NCI-H2107 treated with DMSO at 0.1 percent for 48 hours (cell line): ENCODE measurements around the gene RSPO4.
"Not testable (repeated sequence)": the region's sequence is repeated elsewhere in the genome, so short reads cannot be mapped to it uniquely, and the experiment has no call there.

Source experiments
- DNase-seq: peaks from one replicate; lab custom pipeline; 2025; ENCODE audit not compliant: unreplicated experiment; lab: John Stamatoyannopoulos, UW

RSPO4 gene

GRCh38 chr20:1001911-1002681 is at the start of gene RSPO4:
Gene RSPO4 (minus strand): TSS chr20:1002311. CDS start chr20:1002164, 147 bp downstream.
- no peak for DNase-seq

DNA sequence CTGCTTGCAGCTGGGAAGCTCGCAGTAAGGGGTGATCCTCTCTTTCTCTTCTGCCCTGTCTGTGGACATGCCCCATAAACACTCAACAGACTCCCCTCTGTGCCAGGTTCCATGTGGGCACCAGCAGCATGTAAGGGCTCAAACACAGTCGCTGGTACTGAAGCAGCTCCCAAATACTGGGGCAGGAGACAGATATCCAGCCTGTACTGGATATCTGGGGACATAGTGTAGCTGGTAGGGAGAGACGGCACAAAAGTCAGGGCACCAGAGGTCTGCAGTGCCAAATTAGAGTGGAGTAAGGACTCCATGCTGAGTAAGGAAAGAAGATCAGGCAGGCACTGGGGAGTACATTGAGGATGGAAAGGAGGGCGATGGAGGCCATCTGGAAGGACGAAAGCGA is 48.3 kb upstream of the RSPO4 start:
- DNase-seq, result no peak

DNA sequence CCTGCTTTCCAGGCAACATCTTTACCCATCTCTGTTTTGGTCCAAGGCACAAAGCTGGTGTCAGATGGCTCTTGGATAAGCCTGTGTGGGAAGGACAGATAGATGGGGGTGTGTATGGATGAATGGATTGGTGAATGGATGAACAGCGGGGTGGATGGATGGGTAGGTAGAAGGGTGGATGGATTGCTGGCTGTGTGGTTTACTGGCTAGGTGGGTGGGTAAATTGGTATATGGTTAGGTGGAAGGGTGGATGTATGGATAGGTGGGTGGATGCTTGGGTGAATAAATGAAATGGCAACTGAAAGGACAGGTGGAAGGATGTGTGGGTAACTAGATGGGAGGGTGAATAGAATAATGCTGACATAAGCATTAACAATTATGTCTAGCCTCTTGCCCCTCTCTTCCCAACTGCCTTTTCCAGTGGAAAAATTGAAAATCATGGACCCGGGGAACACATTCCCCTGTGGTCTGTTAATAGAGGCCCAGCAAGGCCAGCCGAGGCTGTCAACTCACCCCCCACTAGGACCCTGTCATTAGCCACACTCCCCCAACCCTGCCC is 43.8 kb upstream of the RSPO4 start:
- no peak for DNase-seq

DNA sequence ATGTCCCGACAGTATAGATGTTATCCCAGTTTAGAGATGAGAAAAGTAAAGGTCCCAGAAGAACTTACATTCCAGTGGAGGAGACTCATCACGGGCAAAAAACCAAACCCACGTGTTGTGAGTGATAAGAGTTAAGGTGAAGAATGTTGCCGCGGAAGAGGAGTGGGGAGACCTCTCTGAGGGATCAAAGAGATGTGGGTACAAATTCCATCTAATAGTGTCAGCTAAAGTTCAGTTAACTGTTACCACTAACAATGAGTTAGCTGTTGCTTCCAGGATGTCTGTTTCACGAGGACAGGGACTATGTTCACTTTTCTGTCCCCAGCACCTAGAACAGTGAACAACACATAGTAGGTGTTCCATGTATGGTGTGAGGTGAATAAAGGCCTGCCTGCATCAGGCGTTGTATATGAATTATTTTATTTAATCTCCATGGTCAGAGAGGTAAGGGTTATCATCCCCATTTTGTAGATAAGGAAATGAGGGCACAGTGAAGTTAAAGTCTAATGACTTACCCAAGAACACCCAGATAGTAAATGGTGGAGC is 39.8 kb upstream of the RSPO4 start:
- DNase-seq, result no peak

DNA sequence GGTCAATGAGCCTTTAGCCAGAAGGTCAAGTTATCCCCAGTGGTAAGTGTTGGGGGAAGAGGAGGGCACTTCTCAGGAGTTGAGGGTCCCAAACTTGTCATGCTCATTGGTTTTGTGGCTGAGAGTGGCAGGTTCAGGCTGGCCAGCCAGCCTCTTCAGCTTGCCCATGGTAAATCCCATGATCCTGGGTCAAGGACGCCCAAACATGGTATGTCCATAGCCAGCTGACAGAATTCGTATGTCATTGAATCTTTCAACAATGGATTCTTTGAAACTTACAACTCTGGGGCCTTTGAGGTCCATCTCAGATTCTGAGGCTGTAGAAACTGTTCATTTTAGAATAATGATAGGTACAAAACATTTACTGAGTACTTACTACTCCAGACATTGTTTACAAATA is 36.1 kb upstream of the RSPO4 start:
- DNase-seq, result no peak

DNA sequence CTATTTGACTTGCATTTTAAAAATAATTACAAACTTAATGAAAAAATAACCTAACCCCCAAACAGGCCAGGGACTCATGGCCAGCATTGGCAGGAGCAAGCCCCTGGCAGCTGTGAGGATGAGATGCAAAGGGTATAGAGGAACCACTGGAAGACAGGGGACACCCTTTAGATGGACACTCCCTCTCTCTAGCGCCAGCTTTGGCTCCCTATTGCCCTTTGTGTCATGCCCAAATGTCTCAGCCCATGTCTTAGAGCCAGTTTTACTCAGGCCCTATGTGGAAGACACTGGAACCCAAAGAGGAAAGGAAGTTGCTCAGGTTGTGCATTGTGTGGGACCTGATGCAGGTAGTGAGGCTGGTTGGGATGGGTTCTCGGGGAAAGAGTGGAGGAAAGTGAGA is 34.9 kb upstream of the RSPO4 start:
- DNase-seq, result no peak

DNA sequence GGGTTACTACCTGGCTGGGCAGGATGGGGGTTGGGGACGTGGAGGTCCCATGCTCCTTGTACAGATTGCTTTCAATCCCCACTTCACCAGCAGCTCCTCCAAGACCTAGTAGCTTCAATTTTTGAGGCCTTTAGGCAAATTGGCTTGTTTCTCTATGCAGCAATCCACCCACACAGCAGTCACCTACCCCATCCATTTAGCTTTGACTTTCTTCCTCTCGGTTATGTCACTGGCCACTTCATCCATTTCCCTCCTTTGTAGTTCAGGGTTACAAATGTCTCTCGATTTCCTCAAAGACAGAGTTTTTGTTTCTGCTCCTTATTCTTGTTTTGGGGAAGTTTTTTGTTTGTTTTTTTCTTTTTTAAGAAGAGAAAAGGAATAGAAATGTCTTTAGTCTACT is 33.4 kb upstream of the RSPO4 start:
- DNase-seq, result no peak

- no peak for DNase-seq
These were observed 32.3 kb upstream of the RSPO4 start for GRCh38 chr20:1034415-1034789.

GRCh38 chr20:1033751-1034414 is 31.8 kb upstream of the RSPO4 start:
- DNase-seq, result no peak

DNA sequence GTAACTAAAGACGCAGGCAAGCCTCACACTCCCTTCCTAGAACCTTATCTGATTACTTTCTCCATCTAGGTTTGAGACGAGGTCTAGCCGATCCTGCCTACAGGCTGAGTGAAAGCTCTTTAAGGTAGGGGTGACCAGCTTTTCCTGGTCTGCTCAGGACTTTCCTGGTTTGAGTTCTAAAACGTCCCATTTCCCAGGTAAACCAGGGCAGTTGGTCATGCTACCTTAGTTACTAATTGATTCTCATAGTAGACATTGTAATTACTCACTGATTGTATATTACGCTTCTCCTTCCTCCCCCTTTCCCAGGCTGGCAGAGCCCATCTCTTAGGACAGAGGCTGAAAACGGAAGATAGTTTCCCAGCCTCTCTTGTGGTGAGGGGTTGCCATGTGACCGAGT is 27.9 kb upstream of the RSPO4 start:
- DNase-seq, result no peak

- not testable (repeated sequence) for DNase-seq
These were observed 24.1 kb upstream of the RSPO4 start for GRCh38 chr20:1026214-1026613.

GRCh38 chr20:1022871-1023270 is 20.8 kb upstream of the RSPO4 start:
- DNase-seq, result no peak

- DNase-seq, result no peak
These were observed 18.5 kb upstream of the RSPO4 start for GRCh38 chr20:1020614-1021013.

DNA sequence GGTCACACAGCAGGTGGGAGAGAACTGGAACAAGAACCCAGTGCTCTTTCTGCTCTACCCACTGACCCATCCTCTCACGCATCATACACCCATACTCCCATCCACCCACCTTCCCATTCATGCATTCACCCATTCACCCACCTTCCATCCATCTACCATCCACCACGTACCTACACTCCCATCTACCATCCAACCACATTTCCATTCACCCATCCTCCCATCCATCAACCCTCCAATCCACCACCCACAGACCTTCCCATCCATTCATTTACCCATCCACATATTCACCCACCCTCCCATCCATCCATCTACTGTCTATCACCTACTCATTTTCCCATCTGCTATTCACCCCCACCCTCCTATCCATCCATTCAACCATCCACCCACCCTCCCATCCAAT is 17.2 kb upstream of the RSPO4 start:
- DNase-seq, result no peak

DNA sequence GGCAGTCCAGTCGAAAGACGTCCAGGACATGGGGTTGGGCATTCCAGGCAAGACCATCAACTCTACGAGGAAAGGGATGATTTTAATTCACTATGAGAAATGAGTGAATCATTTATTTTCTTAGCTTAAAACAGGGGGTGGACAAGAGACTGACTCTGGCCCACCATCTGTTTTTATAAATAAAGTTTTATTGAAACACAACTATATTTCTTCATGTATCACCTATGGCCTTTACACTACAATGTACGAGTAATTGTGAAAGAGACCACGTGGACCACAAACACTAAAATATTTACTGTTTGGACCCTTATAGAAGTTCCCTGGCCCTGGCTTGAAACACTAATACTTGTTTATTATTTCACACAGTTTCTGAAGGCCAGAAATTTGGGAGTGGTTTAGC is 15.6 kb upstream of the RSPO4 start:
- no peak for DNase-seq

- no peak for DNase-seq
These were observed 13.1 kb upstream of the RSPO4 start for GRCh38 chr20:1015181-1015580.

- no peak for DNase-seq
These were observed 12.4 kb upstream of the RSPO4 start for GRCh38 chr20:1014471-1014870.

GRCh38 chr20:1013566-1014340 is 11.6 kb upstream of the RSPO4 start:
- no peak for DNase-seq

GRCh38 chr20:1012359-1013168 is 10.5 kb upstream of the RSPO4 start:
- no peak for DNase-seq

DNA sequence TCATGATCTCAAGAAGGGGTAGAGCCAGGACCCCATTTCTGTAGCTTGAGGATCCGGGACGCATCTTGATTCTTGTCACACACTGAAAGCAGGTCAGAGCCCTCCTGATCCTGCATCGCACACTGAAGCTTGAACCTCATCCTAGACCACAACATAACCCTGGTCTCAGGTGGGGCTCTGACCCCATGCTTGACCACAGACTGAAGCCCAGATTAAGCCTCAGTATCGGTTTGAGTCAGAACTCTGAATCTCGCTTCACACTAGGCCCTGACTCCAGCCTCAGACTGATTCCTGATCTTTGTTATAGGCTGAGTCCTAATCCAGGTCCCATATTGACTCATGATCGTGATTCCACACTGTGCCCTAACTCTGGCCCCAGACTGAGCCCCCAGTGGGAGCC is 8.5 kb upstream of the RSPO4 start:
- no peak for DNase-seq
